Activated B cell treated with CpG ODN at 0.5 μM for 24 hours (primary cell): ENCODE measurements around the gene NR1H3. TPM values are rescaled to one million over a fixed set of nuclear protein-coding genes. Genes with fewer than 3 reads are reported as not detected.

Experiments used
- ATAC-seq: fragments of 200-7000 bp; cut with Tn5 transposase; one replicate; pipeline ENCODE4 v1.10.0; 2021; ENCODE audit warnings: low read depth, mild to moderate bottlenecking, moderate library complexity
- CTCF ChIA-PET: fragments of 350-600 bp; sonication (Branson Sonifier 250); formaldehyde crosslinking; loops from one replicate; lab custom pipeline; 2021; ENCODE audit warnings: antibody characterized with exemption; lab: Charles Lee
- POLR2A ChIA-PET: fragments of 350-600 bp; sonication (Branson Sonifier 250); formaldehyde crosslinking; loops from one replicate; lab custom pipeline; 2021; ENCODE audit warnings: antibody characterized with exemption; lab: Charles Lee
- DNase-seq: peaks from one replicate; pipeline ENCODE4 v3.0.0; 2022
- H3K27ac Mint-ChIP-seq: one replicate; pipeline ENCODE4 v1.8.0; 2020; ENCODE audit warnings: mixed read lengths
- H3K27me3 Mint-ChIP-seq: one replicate; pipeline ENCODE4 v1.8.0; 2021; ENCODE audit warnings: mixed read lengths
- H3K36me3 Mint-ChIP-seq: one replicate; pipeline ENCODE4 v1.8.0; 2021; ENCODE audit warnings: low read depth, mixed read lengths
- H3K4me1 Mint-ChIP-seq: one replicate; pipeline ENCODE4 v1.8.0; 2021; ENCODE audit warnings: mixed read lengths
- H3K4me3 Mint-ChIP-seq: one replicate; pipeline ENCODE4 v1.8.0; 2020; ENCODE audit warnings: mild to moderate bottlenecking, mixed read lengths
- H3K9me3 Mint-ChIP-seq: one replicate; pipeline ENCODE4 v1.8.0; 2020; ENCODE audit warnings: mixed read lengths
- CTCF ChIP-seq: fragments of 200-600 bp; IDR thresholded peaks from one replicate; pipeline ENCODE4 v1.8.0; 2022; ENCODE audit warnings: antibody characterized with exemption, mild to moderate bottlenecking
- intact Hi-C: fragments of 100-400 bp; cut with micrococcal nuclease; formaldehyde crosslinking; loops from one replicate; pipeline ENCODE4 v1.15.1; 2024
- total RNA-seq: library from RNA; stranded (reverse); gene quantifications from 2 replicates; pipeline ENCODE4 v1.2.3, GENCODE V29; 2022

The NR1H3 gene
- total RNA-seq, 1 donor from 2014 or later = 3.9 TPM

GRCh38 chr11:47234669-47235100 is 23.1 kb upstream of the NR1H3 start:
- DNase-seq (no peak), ATAC-seq (no peak)
- no peak overlapping the region for H3K27ac Mint-ChIP-seq
- TF ChIP-seq CTCF = no peak
- H3K27me3 Mint-ChIP-seq = no peaks in the 10 kb centered on the region
- ChIA-PET CTCF (interaction anchor here (0.6 to 1.2 kb wide), 2 partner anchors 28 to 177 kb away, joined by 3 to 4 read pairs; no protein-coding TSS in a partner anchor), POLR2A (interaction anchor here (0.5 to 1.9 kb wide), 4 partner anchors 13 to 20 kb away, joined by 3 to 9 read pairs (median 6); partner anchors contain the start of genes ACP2 and DDB2)
- H3K4me1 Mint-ChIP-seq = peaks cover 2% of the 10 kb centered on the region
- intact Hi-C loops = no loop called here
- no peak overlapping the region for H3K4me3 Mint-ChIP-seq
- peaks cover 56% of the 10 kb centered on the region for H3K36me3 Mint-ChIP-seq
- no peaks in the 10 kb centered on the region for H3K9me3 Mint-ChIP-seq

GRCh38 chr11:47235163-47235562 is 22.6 kb upstream of the NR1H3 start:
- POLR2A ChIA-PET = interaction anchor here (1.3 to 1.9 kb wide), 3 partner anchors 13 to 20 kb away, joined by 3 to 9 read pairs (median 8); partner anchors contain the start of genes ACP2 and DDB2
- CTCF ChIA-PET = interaction anchor here (1.5 kb wide), 1 partner anchor 56 kb away, joined by 3 read pairs; no protein-coding TSS in a partner anchor
- H3K27ac Mint-ChIP-seq = no peak overlapping the region
- DNase-seq (no peak), ATAC-seq (no peak)
- H3K27me3 Mint-ChIP-seq = no peaks in the 10 kb centered on the region
- intact Hi-C loops = no loop called here
- H3K4me3 Mint-ChIP-seq = no peak overlapping the region
- peaks cover 61% of the 10 kb centered on the region for H3K36me3 Mint-ChIP-seq
- no peak for TF ChIP-seq CTCF
- H3K9me3 Mint-ChIP-seq = no peaks in the 10 kb centered on the region
- peaks cover 2% of the 10 kb centered on the region for H3K4me1 Mint-ChIP-seq

GRCh38 chr11:47236482-47236881 is 21.3 kb upstream of the NR1H3 start:
- DNase-seq (no peak), ATAC-seq (no peak)
- Mint-ChIP-seq H3K27me3 (no peaks in the 10 kb centered on the region), H3K27ac (no peak overlapping the region), H3K4me3 (no peak overlapping the region), H3K4me1 (no peaks in the 10 kb centered on the region), H3K36me3 (peaks cover 67% of the 10 kb centered on the region), H3K9me3 (no peaks in the 10 kb centered on the region)
- TF ChIP-seq CTCF = no peak
- intact Hi-C loops = no loop called here
- POLR2A ChIA-PET = interaction anchor here (0.6 to 1.9 kb wide), 4 partner anchors 12 to 885 kb away, joined by 3 to 8 read pairs (median 4); partner anchors contain the start of genes ACP2 and DDB2
- CTCF ChIA-PET = interaction anchor here (1.5 to 1.6 kb wide), 2 partner anchors 57 to 175 kb away, joined by 3 to 4 read pairs; no protein-coding TSS in a partner anchor

- H3K27ac Mint-ChIP-seq = no peak overlapping the region
- H3K4me3 Mint-ChIP-seq = no peak overlapping the region
- no peaks in the 10 kb centered on the region for H3K27me3 Mint-ChIP-seq
- POLR2A ChIA-PET = interaction anchor here (1.9 kb wide), 1 partner anchor 25 kb away, joined by 6 read pairs; the partner anchor contains the start of gene DDB2
- intact Hi-C loops = no loop called here
- DNase-seq (no peak), ATAC-seq (no peak)
- no peaks in the 10 kb centered on the region for H3K4me1 Mint-ChIP-seq
- no peak for TF ChIP-seq CTCF
- CTCF ChIA-PET = interaction anchor here (0.6 kb wide), 1 partner anchor 588 kb away, joined by 3 read pairs; no protein-coding TSS in a partner anchor
- peaks cover 85% of the 10 kb centered on the region for H3K36me3 Mint-ChIP-seq
- no peaks in the 10 kb centered on the region for H3K9me3 Mint-ChIP-seq
Measured at GRCh38 chr11:47239852-47240251, 17.9 kb upstream of the NR1H3 start.

- Mint-ChIP-seq H3K27me3 (no peaks in the 10 kb centered on the region), H3K9me3 (no peaks in the 10 kb centered on the region), H3K27ac (peak overlapping the region; percentile 13), H3K36me3 (peaks cover 89% of the 10 kb centered on the region), H3K4me3 (no peak overlapping the region), H3K4me1 (no peaks in the 10 kb centered on the region)
- intact Hi-C loops = no loop called here
- ChIA-PET CTCF (interaction anchor here (1.4 kb wide), 1 partner anchor 55 kb away, joined by 3 read pairs; the partner anchor contains the start of gene PACSIN3), POLR2A (no interaction called here)
- TF ChIP-seq CTCF = no peak
- no peak for ATAC-seq
- no peak for DNase-seq
Measured at GRCh38 chr11:47241841-47242301, 15.9 kb upstream of the NR1H3 start.
